Upper lobe of left lung (tissue), 6 donors: Measurements from ENCODE around the gene ST3GAL3. TPM values are rescaled to one million over a fixed set of nuclear protein-coding genes. Genes with fewer than 3 reads are reported as not detected.
A peak's percentile ranks its signal among the peaks of the same experiment; 100 is the strongest.

Source experiments
- ATAC-seq, 2 donors: fragments of 200-7000 bp; cut with Tn5 transposase; one replicate each; pipeline ENCODE4 v1.9.1; 2022; ENCODE audit warnings: mild to moderate bottlenecking in 2 of 2, moderate library complexity in 2 of 2; ENCODE audit not compliant: low FRiP score in 2 of 2
- DNase-seq, 2 donors: peaks; one replicate each; pipeline ENCODE4 v3.0.0-alpha.2; 2019 to 2020
- H3K27ac ChIP-seq, 4 donors: fragments of 200-600 bp; sonication (generic); one replicate each; pipeline ENCODE4 v1.5.1; 2016 to 2019
- H3K27me3 ChIP-seq, 4 donors: fragments of 200-600 bp; sonication (generic); one replicate each; pipeline ENCODE4 v1.5.1; 2017 to 2019
- H3K36me3 ChIP-seq, 4 donors: fragments of 200-600 bp; sonication (generic); one replicate each; pipeline ENCODE4 v1.5.1; 2016 to 2019
- H3K4me1 ChIP-seq, 4 donors: fragments of 200-600 bp; sonication (generic); one replicate each; pipeline ENCODE4 v1.5.1; 2018 to 2019
- H3K4me3 ChIP-seq, 4 donors: fragments of 200-600 bp; sonication (generic); one replicate each; pipeline ENCODE4 v1.5.1; 2017 to 2019; ENCODE audit warnings: mild to moderate bottlenecking in 2 of 4, moderate library complexity in 1 of 4
- H3K9me3 ChIP-seq, 4 donors: fragments of 200-600 bp; sonication (generic); one replicate each; pipeline ENCODE4 v1.5.1; 2018 to 2019
- CTCF ChIP-seq, 6 experiments: fragments of 450-650 bp in 4 of 6; fragments of 200-600 bp in 2 of 6; sonication (generic) in 2 of 6; IDR thresholded peaks; one replicate each; pipeline ENCODE4 v1.5.1; 2016 to 2019; ENCODE audit warnings: antibody characterized with exemption in 6 of 6
- EP300 ChIP-seq, 4 donors: sonication (generic); formaldehyde crosslinking; IDR thresholded peaks; one replicate each; pipeline ENCODE4 v1.5.1; 2017; ENCODE audit warnings: antibody characterized with exemption in 4 of 4, control low read depth in 2 of 4
- POLR2A ChIP-seq, 4 donors: fragments of 450-650 bp; IDR thresholded peaks; one replicate each; pipeline ENCODE4 v1.5.1; 2016 to 2017; ENCODE audit warnings: antibody characterized with exemption in 4 of 4, mild to moderate bottlenecking in 2 of 4
- POLR2AphosphoS5 ChIP-seq, 2 donors: sonication (generic); formaldehyde crosslinking; IDR thresholded peaks; one replicate each; pipeline ENCODE4 v1.5.1; 2017; ENCODE audit warnings: antibody characterized with exemption in 2 of 2
- WGBS, 2 donors: methylation state at CpG; one replicate each; pipeline ENCODE4 v1.1.5; 2017 to 2018; 5-methylcytosine and 5-hydroxymethylcytosine counted together
- total RNA-seq, 6 donors: library from RNA; depleted of rRNA in 4 of 6; stranded (reverse); fragments of >200 nt in 4 of 6; gene quantifications; one replicate each; pipeline versions ENCODE4 v1.1.0 to v1.2.1, GENCODE V29; 2016 to 2021
- donor health status: DM: no; HTN: no; CAD: no; lungs with moderate emphysema.
- donor health status: DM: no; HTN: yes; CAD: no; lungs with severe emphysema.

The ST3GAL3 gene
- total RNA-seq, 6 donors from 2014 or later = 14.4 to 46.1 (median 19.2) TPM

- no peak for ATAC-seq
- no peaks in the 10 kb centered on the region for H3K27me3 ChIP-seq
- WGBS, 2 donors = 65 to 67% methylated on average over 5 of the region's 5 CpGs
- H3K9me3 ChIP-seq = no peaks in the 10 kb centered on the region
- peaks cover 15 to 27% (median 19%) of the 10 kb centered on the region in 4 donors for H3K4me1 ChIP-seq
- H3K36me3 ChIP-seq = peaks cover 21 to 40% (median 34%) of the 10 kb centered on the region in 4 donors
- no peak overlapping the region for H3K27ac ChIP-seq
- peak in 1 of 2 donors; percentile 12 for DNase-seq
- no peak overlapping the region for H3K4me3 ChIP-seq
- TF ChIP-seq POLR2AphosphoS5 (IDR thresholded peaks at IDR 0.05) = no peak
- no peak for TF ChIP-seq EP300 (IDR thresholded peaks at IDR 0.05)
- no peak for TF ChIP-seq CTCF (IDR thresholded peaks at IDR 0.05)
- no peak for TF ChIP-seq POLR2A (IDR thresholded peaks at IDR 0.05)
Measured at GRCh38 chr1:43705982-43706597, 1.2 kb upstream of the ST3GAL3 start.

DNA sequence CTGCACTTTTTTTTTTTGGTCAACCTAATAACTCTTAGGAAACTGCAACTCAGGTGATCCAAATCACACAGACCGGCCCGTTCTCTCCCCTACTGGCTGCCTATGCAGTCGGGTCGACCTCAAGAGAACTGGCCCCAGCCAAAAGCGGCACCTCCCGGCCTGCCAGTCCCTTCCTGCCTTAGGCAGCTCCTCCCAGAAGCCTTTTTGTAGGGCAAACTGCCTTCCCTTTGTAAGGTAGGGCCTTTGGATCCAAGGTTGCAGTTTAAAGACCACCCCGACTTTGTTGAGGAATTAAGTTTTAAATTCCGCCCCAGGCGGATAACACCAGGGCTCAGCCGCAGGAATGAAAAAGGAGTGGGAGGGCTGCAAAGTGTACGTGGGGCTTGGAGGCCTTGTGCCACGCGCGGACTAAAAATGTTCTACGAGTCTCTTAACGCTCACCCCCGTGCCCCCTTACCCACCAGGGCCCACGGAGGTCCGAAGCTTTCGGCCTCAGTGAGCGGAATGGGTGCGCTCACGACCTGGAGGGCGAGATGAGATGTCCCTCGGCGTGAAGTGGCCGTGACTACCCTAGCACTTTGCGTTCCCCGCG is 642 bp upstream of the ST3GAL3 start:
- Histone ChIP-seq H3K9me3 (no peaks in the 10 kb centered on the region), H3K4me3 (peak overlapping the region; percentile 64 to 99 (median 96)), H3K27ac (peak overlapping the region in 3 of 4 donors; percentile 76 to 86 (median 79)), H3K27me3 (no peaks in the 10 kb centered on the region), H3K4me1 (peaks cover 18 to 31% (median 19%) of the 10 kb centered on the region in 4 donors), H3K36me3 (peaks cover 15 to 34% (median 28%) of the 10 kb centered on the region in 4 donors)
- 2 to 8% methylated on average over 14 to 30 of the region's 30 CpGs for WGBS, 2 donors
- peak in 1 of 2 donors; percentile 49 for ATAC-seq
- TF ChIP-seq CTCF (IDR thresholded peaks at IDR 0.05) (no peak), EP300 (IDR thresholded peaks at IDR 0.05) (no peak), POLR2A (IDR thresholded peaks at IDR 0.05) (no peak), POLR2AphosphoS5 (IDR thresholded peaks at IDR 0.05) (no peak)
- peak in 1 of 2 donors; percentile 29 for DNase-seq

DNA sequence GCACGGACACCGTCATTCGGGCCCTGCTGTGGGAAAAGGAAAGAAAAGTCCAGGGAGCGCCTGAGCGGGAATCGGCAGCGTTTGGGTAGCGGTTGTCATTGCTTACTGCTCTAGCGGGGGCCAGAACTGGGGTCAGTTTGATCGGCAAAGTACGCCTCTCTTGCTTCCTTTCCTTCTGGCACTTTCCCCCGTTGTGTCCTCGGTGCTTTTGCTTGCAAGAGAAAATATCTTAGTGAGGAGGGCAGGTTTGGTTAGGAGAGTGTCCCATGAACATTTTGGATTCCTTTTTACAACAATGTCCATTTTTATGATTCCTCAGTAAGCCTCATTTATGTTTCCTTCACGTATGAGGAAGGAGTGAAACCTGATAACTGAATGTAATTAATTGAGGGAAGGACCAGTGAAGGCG is 670 bp downstream of the ST3GAL3 start:
- Histone ChIP-seq H3K4me1 (peaks cover 18 to 31% (median 19%) of the 10 kb centered on the region in 4 donors), H3K36me3 (peaks cover 6 to 22% (median 17%) of the 10 kb centered on the region in 4 donors), H3K9me3 (no peaks in the 10 kb centered on the region), H3K4me3 (peak overlapping the region; percentile 81 to 99 (median 96)), H3K27ac (peak overlapping the region; percentile 64 to 86 (median 78)), H3K27me3 (no peaks in the 10 kb centered on the region)
- WGBS, 2 donors = 1% methylated on average over 13 to 15 of the region's 15 CpGs
- ATAC-seq (no peak), DNase-seq (no peak)
- no peak for TF ChIP-seq POLR2AphosphoS5 (IDR thresholded peaks at IDR 0.05)
- TF ChIP-seq POLR2A (IDR thresholded peaks at IDR 0.05) = no peak
- TF ChIP-seq EP300 (IDR thresholded peaks at IDR 0.05) = no peak
- no peak for TF ChIP-seq CTCF (IDR thresholded peaks at IDR 0.05)

GRCh38 chr1:43711049-43711448 is 3.7 kb downstream of the ST3GAL3 start:
- no peak overlapping the region for H3K27ac ChIP-seq
- no peaks in the 10 kb centered on the region for H3K9me3 ChIP-seq
- ATAC-seq (no peak), DNase-seq (no peak)
- H3K4me1 ChIP-seq = peaks cover 17 to 31% (median 19%) of the 10 kb centered on the region in 4 donors
- TF ChIP-seq EP300 (IDR thresholded peaks at IDR 0.05) (no peak), POLR2A (IDR thresholded peaks at IDR 0.05) (no peak), CTCF (IDR thresholded peaks at IDR 0.05) (no peak), POLR2AphosphoS5 (IDR thresholded peaks at IDR 0.05) (no peak)
- H3K4me3 ChIP-seq = no peak overlapping the region
- H3K36me3 ChIP-seq = no peaks in the 10 kb centered on the region
- no peaks in the 10 kb centered on the region for H3K27me3 ChIP-seq
- 65 to 74% methylated on average over 2 of the region's 2 CpGs for WGBS, 2 donors
